Measurements from ENCODE around the gene MLPH.

MLPH gene

DNA sequence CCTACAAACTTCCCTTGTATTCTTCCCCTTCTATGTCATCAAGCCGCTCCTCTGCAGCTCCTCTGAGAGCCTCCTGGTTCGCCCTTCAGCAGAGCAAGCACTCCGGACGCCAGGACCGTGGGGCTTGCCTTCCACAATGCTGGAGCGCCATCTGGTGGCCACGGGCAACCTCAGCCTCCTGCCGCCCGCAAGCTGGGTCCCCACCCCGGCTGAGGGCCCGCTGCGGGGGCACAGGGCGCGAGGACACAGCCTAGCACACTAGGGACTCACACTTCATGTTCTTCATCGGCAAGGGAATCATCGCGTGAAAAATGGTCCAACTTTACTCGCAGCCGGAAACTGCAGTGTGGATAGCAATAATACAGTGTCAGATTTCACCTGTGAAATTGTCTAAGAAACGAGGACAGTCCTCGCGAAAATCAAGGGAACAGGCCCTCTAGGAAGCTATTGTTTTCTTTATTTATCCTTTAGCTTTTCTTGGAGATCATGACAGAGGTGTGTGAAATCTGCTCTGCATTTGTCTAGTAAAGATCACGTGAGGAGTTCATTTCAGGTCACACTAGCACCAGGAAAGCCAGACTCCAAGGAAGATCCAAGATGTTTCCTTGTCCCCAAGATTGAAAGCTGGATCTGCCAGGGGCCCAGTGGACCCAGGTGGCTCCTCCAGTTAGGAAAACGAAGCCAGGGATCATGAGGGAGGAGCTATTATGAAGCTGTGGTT, 85.1 kb downstream of the MLPH start:
- peak; percentile 88 for DNase-seq

DNA sequence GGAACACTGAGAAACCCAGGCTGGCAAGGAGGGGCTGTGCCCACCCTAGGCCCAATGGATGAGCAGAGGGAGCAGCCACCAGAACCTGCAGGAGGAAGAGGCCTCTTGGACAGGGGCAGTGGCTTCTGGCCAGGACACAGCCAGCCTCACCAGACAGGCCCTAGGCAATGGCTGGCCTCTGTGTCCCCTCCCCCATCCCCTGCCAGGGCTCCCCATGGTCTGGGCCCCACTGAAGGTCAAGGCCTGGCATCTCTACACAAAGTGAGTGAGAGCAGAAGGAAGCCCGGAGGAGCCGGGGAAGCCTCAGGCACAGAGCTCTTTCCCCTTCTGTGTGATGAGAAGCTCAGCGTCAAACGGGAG, 85.7 kb downstream of the MLPH start:
- no peak for DNase-seq

DNA sequence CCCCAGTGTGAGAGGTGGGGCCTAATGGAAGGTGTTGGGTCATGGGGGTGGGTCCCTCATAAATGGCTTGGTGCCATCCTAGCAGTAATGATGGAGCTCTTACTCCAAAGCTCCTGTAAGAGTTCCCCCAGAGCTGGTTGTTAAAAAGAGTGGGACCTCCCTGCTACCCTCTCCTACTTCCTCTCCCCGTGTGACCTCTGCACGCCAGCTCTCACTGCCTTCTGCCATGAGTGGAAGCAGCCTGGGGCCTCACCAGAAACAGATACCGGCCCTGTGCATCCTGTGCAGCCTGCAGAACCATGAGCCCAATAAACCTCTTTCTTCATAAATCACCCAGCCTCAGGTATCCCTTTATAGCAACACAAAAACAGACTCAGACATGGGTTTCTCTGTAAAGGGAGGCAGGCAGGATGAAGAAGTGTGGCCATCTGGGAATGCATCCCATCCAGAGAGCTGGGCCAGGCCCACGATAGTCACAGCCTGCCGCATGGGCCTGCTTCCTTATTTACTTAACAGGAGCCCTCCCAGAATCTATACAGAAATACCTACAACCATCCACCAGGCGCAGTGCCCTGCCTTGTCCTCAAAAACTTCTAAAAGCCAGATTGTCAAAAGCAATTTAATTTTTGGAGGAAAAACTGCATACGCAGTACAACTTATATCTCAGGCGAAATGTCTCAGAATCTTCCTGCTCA, 86.8 kb downstream of the MLPH start:
- DNase-seq: no peak

GRCh38 chr2:237574467-237574866, 87.4 kb downstream of the MLPH start:
- no peak for DNase-seq

DNA sequence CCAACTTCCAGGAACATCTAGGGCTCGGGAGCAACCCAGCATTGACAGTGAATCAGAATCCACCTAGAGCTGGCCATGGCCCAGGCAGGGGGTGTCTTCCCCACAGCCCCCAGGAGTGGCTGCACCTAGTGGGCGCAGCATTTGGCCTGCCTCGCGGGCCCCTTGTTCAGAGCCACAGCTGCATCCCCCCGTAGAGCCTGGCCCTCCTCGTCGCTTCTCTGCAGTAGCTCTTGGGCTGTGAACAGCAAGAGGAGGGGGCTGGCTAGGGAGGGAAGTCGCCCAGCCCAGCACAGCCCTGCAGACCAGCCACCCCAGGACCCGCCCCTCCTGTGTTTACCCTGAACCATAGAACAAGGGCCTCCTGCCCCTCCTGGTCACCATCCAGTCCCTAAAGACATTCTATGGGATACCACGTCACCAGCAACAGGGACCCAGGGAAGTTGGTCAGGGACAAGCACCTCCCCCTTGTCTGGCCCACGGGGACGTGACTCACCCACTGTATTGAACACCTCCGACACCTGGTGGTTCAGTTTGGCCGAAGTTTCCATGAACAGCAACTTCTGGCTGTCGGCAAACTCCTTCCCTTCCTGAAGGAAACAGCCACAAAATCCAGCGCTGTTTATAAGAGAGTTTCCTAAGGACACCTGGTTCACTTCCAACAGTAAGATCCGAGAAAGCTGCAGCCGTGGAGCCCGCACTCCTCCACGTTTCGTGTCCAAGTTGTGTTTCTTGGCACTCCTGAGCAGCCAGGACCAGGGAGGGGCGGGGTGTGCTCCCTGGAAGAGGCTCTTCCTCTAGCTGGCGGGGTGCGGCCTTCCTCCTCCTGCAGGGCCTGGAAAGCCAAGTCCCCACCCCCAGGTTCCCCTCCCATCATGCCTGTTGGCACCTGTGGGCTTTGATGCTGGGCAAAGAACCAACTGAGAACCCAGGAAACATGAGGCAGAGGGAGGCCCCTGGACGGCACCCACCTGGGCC, 88.1 kb downstream of the MLPH start:
- no peak for DNase-seq

- no peak for DNase-seq
These were observed 89.1 kb downstream of the MLPH start for GRCh38 chr2:237575869-237576862.

- DNase-seq: no peak
These were observed 89.9 kb downstream of the MLPH start for GRCh38 chr2:237576974-237577373.

DNA sequence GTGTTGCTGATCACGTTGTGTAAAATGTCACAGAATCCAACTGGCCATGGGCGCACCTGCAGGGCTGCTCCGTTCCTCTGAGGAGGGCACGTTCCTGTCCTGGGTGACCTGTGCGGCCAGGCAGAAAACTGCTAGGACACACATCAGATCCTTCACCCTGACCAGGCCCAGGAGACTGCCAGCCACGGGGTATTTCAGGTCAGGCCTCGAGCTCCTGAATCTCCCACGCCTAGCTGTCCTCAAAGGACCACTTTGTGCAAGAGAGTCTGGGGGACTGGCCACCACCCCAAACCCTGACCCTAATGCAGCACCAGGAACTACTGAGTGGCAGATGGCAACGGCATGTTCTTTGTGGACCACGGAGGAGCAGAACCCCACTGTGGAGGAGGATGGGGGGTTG, 90.4 kb downstream of the MLPH start:
- no peak for DNase-seq

DNA sequence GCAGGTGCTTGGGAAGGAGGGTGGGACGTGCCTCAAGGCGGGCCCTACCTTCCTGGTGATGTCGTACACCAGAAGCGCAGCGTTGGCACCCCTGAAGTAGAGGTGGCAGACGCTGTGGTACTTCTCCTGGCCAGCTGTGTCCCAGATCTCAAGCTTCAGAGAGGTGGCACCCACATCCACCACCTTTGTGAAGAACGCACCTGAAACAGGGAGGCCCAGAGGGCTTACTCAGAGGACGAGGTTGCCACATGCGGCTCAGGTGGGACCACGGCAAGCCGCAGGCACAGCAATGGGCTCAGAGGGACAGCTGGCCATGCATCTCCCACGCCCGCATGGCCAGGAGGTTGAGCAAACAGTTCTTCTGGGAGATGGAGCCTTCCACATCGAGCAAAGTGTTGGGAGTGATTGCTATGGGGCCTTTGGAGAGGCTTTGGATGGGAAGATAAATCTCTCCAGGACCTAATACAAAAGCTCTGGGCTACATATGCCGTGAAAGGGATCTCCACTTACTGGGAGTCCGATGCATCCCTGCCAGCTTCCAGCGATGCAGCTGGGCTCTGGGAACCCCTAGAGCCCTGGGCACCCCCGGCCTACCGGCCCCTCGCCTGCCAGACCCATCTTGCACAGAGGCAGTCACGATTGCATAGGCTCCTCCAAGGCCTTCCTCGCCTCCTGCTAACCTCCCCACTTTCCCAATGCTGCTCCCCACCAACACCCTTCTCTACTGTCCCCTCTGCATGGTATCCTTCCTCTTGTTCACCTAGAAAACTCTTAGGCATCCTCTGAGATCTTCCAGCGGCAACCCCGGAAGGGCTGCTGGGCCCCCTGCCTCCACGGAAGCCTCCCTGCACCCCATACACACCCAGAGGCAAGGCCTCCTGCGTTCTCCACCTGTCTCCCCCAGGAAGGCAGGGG, 91.2 kb downstream of the MLPH start:
- DNase-seq: no peak

GRCh38 chr2:237581326-237581725, 94.3 kb downstream of the MLPH start:
- DNase-seq: no peak

DNA sequence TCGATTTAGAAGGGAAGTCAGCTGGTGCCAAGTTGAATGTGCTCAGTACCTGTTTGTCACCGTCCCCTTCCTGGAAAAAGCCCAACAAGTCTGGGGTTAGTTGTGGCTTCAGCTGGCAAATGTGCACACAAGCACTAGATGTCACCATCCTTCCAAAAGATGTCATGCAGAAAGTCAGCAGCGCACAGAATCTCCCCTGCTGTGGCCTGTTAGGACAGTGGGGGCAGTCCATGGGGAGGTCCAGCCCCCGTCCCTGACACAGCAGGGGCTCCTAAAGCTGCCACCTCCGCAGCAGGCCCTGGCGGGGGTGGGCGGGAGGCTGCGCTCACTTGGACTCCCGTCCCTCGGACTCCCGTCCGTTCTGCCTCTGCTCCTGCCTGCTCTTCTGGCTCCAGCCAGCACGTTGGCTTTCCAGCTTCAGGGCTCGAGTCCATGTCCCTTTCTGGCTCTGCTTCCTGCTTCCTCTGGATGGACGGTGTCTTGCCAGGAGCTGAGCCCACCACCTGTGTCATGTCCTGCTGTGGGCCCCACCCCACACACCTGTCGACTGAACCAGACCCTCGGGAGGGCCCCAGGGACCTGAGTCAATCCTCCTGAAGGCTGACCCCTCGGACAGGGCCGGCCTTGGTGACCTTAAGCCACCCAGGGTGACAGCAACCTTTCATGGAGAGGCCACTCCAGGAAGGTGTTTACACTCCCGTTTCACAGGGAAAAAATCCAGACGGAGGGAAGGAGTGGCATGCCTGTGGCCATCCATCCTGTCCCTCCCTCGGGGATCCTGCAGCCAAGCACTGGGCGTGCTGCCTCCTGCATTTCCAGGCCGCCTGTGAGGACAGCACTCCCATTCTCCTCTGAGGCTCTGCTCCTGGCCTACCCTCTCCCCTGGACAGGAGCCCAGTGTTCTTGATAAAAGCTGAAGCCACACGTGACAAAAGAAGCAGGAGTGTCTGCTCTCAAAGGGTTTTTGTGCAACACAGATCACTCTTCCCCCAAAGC, 95.0 kb downstream of the MLPH start:
- DNase-seq: no peak

- DNase-seq: no peak
These were observed 96.6 kb downstream of the MLPH start for GRCh38 chr2:237583385-237584295.

GRCh38 chr2:237585590-237586221, 98.7 kb downstream of the MLPH start:
- DNase-seq: no peak

- no peak for DNase-seq
These were observed 101.1 kb downstream of the MLPH start for GRCh38 chr2:237588044-237588696.

DNA sequence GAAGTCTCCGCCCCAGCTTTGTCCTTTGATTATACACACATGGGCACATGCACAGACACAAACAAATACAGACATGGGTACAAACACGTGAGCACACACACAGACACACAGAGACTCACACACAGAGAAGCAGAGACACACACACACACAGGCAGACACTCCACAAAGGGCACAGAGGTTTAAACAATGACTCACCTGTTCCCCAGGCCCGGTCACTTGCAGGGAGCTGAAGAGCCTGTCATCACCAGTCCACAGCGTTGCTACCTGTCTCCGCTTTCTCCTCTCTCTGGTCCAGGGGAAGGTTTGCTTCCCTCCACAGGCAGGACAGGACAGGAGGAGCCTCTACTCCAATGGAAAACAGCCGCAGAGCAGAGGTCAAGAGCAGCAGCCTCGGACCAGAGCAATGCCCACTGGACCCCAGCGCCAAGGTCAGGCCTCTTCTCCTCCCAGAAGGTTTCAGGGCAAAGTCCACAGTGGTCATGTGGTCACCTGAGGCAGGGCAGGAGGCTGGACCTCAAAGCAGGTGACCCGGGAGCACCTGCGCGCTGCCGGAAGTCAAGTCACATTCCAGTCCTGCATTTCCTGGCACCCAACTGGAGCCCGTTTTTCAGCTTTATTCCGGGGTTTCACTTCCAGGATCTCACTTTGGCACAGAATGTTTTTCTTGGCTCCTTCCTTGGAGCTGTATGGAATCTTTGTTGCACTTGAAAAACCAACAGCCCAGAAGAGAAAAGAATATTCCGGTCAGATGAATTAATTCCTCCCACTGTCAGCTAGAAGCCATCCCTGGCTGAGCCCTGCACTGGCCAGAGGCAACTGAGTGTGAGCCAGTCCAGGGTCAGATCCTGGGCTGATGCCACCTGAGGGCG, 103.5 kb downstream of the MLPH start, which contains the start of gene RAB17:
RAB17 (minus strand) TSS at position 463 of the 869 bp plus-strand sequence. CDS start 4,580 bp downstream, outside the sequence.
- DNase-seq: no peak

DNA sequence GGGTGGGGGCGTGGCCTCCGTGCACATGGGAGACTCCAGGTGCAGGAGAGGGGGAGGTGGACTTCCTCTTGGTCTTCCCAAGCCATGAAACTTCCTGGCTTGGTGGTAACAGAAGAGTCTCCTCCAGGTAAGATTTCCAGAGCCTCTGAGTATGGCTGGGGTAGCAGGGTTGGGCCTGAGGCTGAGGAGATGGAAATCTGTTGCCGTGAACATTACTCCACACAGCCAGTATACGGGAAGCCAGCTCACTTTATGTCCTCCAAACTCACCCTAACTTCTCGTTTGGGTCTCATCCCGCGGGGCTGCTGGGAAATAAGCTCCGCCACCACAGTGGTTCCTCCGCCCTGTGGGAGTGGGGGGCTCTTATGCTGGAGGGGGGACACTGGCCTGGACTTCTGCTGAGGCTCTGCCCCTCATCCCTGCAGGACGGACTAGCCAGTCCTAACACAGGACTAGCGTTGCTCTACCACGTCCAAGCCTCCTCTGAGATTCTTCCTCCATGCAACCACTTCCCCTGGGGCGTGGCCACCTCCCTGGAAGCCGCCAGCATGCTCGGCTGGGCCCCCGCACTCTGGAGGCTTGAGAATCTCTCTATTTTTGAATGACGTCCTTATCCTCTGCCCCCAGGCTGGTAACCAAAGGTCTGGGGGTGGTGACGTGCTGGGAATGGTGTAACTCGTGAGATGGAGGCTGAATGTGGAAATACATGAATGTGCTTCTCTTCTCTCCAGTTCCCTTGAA, 104.3 kb downstream of the MLPH start:
- DNase-seq: no peak
